ENCODE results near the gene RGS17. TPM values are rescaled to one million over a fixed set of nuclear protein-coding genes. Genes with fewer than 3 reads are reported as not detected.
A peak's percentile ranks its signal among the peaks of the same experiment; 100 is the strongest.

Gene RGS17
- total RNA-seq, 1 experiment from 2014 or later: 0.70 TPM

- no TSS peak for BruUV-seq (replicated peaks)
Observed at GRCh38 chr6:153162172-153162571, 31.1 kb upstream of the RGS17 start.

GRCh38 chr6:153160221-153160620 is 29.1 kb upstream of the RGS17 start:
- no peak overlapping the region for H2AFZ ChIP-seq
- no peaks in the 10 kb centered on the region for H3K4me1 ChIP-seq (replicated peaks; ENCODE audit: insufficient read depth)
- POLR2A ChIA-PET (ENCODE audit: unreplicated experiment): no interaction called here
- H3K4me2 ChIP-seq: no peak overlapping the region
- H4K20me1 ChIP-seq (ENCODE audit: insufficient read depth): no peaks in the 10 kb centered on the region
- no peaks in the 10 kb centered on the region for H3K36me3 ChIP-seq (ENCODE audit: low read depth)
- H3F3A ChIP-seq (ENCODE audit: insufficient read depth, low read depth): no peaks in the 10 kb centered on the region
- CTCF ChIA-PET: no interaction called here
- H3K4me3 ChIP-seq: no peak overlapping the region
- no TSS peak for BruUV-seq (replicated peaks)
- H3K79me2 ChIP-seq (ENCODE audit: low read depth): no peaks in the 10 kb centered on the region
- H3K9me2 ChIP-seq (ENCODE audit: insufficient read depth): no peaks in the 10 kb centered on the region
- H3K27me3 ChIP-seq (ENCODE audit: insufficient read depth, low read depth): no peaks in the 10 kb centered on the region
- H3K27ac ChIP-seq: no peak overlapping the region
- no peak for DNase-seq
- no peak for TF ChIP-seq CTCF (conservative IDR thresholded peaks at IDR 0.05)
- no peak for TF ChIP-seq EZH2 (IDR thresholded peaks at IDR 0.05; ENCODE audit: low read depth)
- H3K9me3 ChIP-seq (ENCODE audit: insufficient read depth, low read depth): 0 out of 2 replicates have a peak, but pooled peaks cover 3% of the 10 kb centered on the region
- intact Hi-C loops (cut with micrococcal nuclease; ENCODE audit: unreplicated experiment): no loop called here

More at GRCh38 chr6:153162172-153162571, 31.1 kb upstream of the RGS17 start:
- H3K79me2 ChIP-seq (ENCODE audit: low read depth): no peaks in the 10 kb centered on the region
- DNase-seq: no peak
- 0 out of 2 replicates have a peak, but pooled peaks cover 3% of the 10 kb centered on the region for H3K9me3 ChIP-seq (ENCODE audit: insufficient read depth, low read depth)
- H3K4me2 ChIP-seq: no peak overlapping the region
- no peaks in the 10 kb centered on the region for H3K36me3 ChIP-seq (ENCODE audit: low read depth)
- no peak overlapping the region for H3K4me3 ChIP-seq
- peaks cover 13% of the 10 kb centered on the region for H3K4me1 ChIP-seq (replicated peaks; ENCODE audit: insufficient read depth)
- intact Hi-C loops (cut with micrococcal nuclease; ENCODE audit: unreplicated experiment): no loop called here
- no peaks in the 10 kb centered on the region for H4K20me1 ChIP-seq (ENCODE audit: insufficient read depth)
- no peaks in the 10 kb centered on the region for H3K9me2 ChIP-seq (ENCODE audit: insufficient read depth)
- ChIA-PET CTCF (no interaction called here), POLR2A (ENCODE audit: unreplicated experiment) (no interaction called here)
- peaks cover 14% of the 10 kb centered on the region for H3F3A ChIP-seq (ENCODE audit: insufficient read depth, low read depth)
- no peaks in the 10 kb centered on the region for H3K27me3 ChIP-seq (ENCODE audit: insufficient read depth, low read depth)
- TF ChIP-seq EZH2 (IDR thresholded peaks at IDR 0.05; ENCODE audit: low read depth) (no peak), CTCF (conservative IDR thresholded peaks at IDR 0.05) (no peak)
- peak overlapping the region; percentile 49; the same call in 1 of the 2 replicates for H2AFZ ChIP-seq
- H3K27ac ChIP-seq: no peak overlapping the region

GRCh38 chr6:153150752-153151440 is 19.8 kb upstream of the RGS17 start:
- Histone ChIP-seq H2AFZ (no peak overlapping the region), H3K4me1 (replicated peaks; ENCODE audit: insufficient read depth) (no peaks in the 10 kb centered on the region), H4K20me1 (ENCODE audit: insufficient read depth) (no peaks in the 10 kb centered on the region), H3K9me3 (ENCODE audit: insufficient read depth, low read depth) (0 out of 2 replicates have a peak, but pooled peaks cover 3% of the 10 kb centered on the region), H3F3A (ENCODE audit: insufficient read depth, low read depth) (no peaks in the 10 kb centered on the region), H3K27ac (no peak overlapping the region), H3K9me2 (ENCODE audit: insufficient read depth) (no peaks in the 10 kb centered on the region), H3K79me2 (ENCODE audit: low read depth) (no peaks in the 10 kb centered on the region), H3K27me3 (ENCODE audit: insufficient read depth, low read depth) (no peaks in the 10 kb centered on the region), H3K4me2 (no peak overlapping the region), H3K4me3 (no peak overlapping the region), H3K36me3 (ENCODE audit: low read depth) (no peaks in the 10 kb centered on the region)
- no peak for DNase-seq
- TF ChIP-seq CTCF (conservative IDR thresholded peaks at IDR 0.05) (no peak), EZH2 (IDR thresholded peaks at IDR 0.05; ENCODE audit: low read depth) (no peak)
- intact Hi-C loops (cut with micrococcal nuclease; ENCODE audit: unreplicated experiment): no loop called here
- BruUV-seq (replicated peaks): no TSS peak
- ChIA-PET CTCF (no interaction called here), POLR2A (ENCODE audit: unreplicated experiment) (no interaction called here)
